ENCODE data around the gene HERPUD1.
"Not testable (repeated sequence)": the region's sequence is repeated elsewhere in the genome, so short reads cannot be mapped to it uniquely, and the experiment has no call there.

The HERPUD1 gene

DNA sequence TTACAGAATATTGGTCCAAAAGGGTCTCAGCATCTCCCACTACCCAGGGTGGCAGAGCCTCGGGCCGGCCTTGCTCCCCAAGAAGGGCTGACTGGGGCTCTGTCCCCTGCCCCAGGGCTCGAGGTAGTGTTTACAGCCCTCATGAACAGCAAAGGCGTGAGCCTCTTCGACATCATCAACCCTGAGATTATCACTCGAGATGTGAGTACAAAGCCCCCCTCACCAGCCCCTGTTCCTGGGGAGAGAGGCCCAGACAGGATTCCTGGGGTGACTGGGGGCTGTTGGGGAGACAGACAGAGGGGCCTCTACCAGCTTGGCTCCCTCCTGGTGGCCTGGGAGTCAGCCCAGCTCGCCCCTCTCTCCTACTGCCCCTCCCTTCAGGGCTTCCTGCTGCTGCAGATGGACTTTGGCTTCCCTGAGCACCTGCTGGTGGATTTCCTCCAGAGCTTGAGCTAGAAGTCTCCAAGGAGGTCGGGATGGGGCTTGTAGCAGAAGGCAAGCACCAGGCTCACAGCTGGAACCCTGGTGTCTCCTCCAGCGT is 51.3 kb downstream of the HERPUD1 start:
- DNase-seq = no peak

DNA sequence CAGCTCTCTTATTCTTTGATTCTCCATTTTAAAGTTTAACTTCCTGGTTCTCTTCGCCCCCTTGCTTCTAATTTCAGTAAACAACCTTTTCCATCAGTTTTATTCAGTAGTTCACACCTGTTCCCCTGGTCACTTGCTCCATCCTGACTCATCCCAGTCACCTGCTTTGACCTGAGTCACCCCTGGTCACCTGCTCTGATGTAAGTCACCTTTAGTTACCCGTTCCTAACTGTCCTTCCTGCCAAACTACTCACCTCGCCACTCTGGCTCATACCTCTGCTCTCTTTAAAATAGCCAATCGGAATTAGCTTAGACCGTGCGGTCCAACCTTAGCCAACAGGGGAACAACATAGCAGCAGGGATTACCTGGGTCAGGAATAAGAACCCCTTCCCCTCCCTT is 52.7 kb downstream of the HERPUD1 start:
- DNase-seq = no peak

GRCh38 chr16:56985288-56985961 is 53.5 kb downstream of the HERPUD1 start:
- DNase-seq = peak; percentile 78

- no peak for DNase-seq
Observed at GRCh38 chr16:56985962-56986360, 54.0 kb downstream of the HERPUD1 start.

DNA sequence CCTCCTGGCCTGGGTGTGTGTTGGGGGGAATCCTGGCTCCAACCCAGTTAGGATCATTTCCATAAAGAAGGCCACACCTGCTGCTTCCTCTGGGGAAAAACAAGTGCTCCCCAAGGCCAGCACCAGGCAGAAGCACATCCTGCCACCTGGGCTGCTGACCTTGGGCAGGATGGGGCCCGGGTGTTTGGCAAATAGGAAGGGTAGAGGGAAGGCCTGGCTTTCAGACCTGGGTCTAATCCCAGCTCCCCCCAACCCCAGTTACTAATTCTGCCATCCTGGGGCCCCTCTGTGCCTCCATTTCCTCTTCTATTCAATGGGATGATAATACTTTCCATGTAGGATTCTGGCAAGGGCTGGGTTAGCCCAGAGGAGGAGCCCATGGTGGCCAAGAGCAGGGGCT is 54.4 kb downstream of the HERPUD1 start:
- no peak for DNase-seq

DNA sequence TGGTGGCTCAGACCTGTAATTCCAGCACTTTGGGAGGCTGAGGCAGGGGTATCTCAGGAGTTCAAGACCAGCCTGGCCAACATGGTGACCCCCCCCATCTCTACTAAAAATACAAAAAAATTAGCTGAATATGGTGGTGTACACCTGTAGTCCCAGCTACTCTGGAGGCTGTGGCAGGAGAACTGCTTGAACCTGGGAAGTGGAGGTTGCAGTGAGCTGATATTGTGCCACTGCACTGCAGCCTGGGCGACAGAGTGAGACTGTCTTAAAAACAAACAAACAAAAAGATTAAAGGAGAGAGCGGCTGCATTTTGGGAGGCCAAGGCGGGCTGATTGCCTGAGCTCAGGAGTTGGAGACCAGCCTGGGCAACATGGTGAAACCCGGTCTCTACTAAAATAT is 55.0 kb downstream of the HERPUD1 start:
- not testable (repeated sequence) for DNase-seq

GRCh38 chr16:56987692-56988091 is 55.8 kb downstream of the HERPUD1 start:
- no peak for DNase-seq

DNA sequence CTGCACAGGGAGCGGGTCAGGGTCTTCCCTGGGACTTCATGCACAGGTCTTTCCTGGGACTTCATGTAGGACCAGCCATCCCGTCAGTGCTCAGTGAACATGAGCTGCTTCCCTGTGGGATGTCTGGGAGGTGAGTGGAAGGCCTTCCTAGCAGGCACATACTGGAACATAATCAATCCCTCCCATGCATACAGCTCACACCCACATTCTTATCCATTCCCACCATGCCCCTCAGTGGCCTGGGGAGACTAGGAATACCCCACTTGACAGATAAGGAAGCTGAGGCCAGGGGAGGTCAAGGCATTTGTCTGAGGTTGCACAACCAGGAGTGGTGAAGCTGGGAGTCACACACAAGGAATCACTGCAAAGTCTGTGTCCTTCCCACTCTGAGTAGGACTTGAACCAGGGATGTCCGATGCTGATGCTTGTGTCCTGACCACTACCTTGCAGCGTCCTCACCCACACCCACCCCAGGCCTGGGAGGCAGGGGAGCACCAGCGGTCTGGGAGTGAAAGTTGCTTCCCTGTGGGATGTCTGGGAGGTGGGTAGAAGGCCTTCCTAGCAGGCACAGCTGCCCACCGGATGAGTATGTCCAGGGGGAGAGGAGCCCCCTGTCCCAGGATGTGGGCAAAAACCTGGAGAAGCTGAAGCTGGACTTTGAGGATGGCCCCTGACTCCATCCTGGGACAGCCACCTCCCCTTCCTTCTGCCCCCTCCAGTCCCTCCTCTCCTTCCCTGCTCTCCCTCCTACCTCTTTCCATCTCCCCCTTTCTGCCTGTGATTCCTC is 56.4 kb downstream of the HERPUD1 start:
- DNase-seq = no peak

- peak; percentile 93 for DNase-seq
Observed at GRCh38 chr16:56988948-56989945, 57.3 kb downstream of the HERPUD1 start, which contains the start of gene NLRC5. Gene NLRC5 (plus strand): TSS chr16:56989557. CDS start chr16:57020713, 31,156 bp downstream.

DNA sequence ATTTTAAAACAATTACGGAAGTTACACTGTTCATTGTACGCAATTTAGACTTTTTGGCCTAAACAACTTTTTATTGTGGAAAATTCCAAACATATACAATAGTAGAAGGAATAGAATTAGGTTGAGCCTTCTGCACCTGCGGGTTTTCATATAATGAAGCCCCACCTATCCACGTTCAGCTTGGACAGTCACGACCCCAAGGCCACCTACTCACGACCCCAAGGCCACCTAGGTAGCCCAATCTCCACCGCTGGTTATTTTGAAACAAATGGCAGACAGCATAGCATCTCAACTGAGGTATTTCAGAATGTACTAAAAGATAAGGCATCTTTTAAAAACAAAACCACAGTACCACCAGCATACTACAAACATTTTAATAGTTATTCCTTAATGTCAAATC is 58.0 kb downstream of the HERPUD1 start:
- no peak for DNase-seq

DNA sequence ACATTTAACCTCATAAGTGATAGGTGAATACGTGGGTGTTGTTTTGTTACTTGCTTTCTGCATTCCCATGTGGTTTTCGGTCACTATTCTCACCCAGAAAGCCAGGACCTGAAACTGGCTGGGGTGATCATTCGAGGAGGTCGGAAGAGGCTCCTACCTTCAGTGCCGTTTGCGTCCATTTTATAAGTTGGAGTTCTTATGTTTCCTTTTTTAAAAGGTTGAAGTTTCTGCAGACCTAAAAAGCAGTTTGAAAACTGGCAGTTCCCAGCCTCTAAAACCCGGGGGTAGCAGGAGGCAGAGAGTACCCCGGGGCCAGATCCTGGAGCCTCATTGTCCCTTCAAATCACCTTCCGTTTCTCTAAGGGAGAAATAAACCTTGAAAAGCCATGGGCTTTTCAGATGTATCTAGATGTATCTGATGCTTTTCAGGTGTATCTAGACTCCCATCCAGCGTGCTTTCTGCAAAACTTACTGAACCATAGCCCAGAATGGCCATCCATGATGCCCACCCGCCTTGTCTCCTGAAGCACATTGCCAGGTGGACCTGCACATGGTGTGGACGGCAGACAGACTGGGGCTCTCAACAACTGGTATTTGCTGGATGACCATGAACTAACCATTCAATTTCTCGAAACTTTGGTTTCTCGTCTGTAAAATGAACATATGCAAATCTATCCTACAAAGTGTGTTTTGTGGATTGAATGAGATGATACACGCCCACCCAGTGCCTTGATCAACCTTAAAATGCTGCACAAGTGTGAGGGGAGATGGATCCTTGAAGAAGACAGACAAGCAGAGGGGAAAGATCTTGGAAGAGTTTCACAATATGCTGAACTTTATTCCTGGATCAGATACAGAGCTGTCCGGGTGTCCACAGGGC is 58.7 kb downstream of the HERPUD1 start:
- no peak for DNase-seq

DNA sequence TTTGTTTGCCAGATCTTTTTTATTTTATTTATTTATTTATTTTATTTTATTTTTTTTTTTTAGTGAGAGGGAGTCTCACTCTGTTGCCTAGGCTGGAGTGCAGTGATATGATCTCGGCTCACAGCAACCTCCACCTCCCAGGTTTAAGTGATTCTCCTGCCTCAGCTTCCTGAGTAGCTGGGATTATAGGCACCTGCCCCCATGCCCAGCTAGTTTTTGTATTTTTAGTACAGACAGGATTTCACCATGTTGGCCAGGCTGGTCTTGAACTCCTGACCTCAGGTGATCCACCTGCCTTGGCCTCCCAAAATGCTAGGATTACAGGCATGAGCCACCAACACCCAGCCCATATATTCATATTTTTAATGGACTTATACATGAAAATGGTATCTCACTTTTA is 60.5 kb downstream of the HERPUD1 start:
- not testable (repeated sequence) for DNase-seq

DNA sequence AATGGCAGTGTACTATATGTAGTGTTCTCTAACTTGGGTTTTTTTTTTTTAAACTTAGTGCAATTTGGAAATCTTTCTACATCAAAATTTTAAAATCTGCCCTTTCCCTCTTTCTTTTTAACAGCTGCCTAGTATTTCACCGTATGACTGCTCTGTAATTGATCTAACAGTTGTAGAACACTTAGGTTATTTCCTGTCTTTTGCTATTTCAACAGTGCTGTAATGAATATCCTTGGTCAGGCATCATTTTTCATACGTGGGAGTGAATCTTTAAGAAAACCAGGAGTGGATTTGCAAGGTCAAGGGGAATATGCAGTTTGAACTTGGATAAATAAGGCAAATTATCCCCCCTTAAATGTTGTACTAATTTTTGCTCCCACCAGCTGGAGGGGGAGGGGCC is 61.3 kb downstream of the HERPUD1 start:
- DNase-seq = no peak

DNA sequence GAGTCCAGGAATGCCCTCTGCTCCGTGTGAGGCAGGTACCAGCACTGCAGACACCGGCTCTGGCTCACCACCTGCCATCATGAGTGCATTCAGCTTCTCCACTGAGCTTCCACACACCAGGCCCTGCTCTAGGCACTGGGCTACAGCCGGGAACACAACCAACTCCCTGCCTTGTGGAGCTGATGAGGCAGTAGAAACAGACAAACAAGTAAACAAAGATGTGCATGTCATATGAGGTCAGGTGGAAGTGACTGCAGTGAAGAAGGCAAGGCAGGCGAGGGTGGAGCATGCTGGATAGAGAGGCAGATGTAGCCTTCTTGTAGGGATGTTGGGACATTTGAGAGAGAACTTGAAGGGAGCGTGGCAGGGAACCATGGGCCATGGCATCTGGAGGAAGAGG is 62.4 kb downstream of the HERPUD1 start:
- DNase-seq = no peak
